IMR-90 (cell line): ENCODE measurements around the gene STON2. TPM values are rescaled to one million over a fixed set of nuclear protein-coding genes. Genes with fewer than 3 reads are reported as not detected.

Experiments used
- ATAC-seq: fragments of 200-7000 bp; cut with Tn5 transposase; 2 replicates; pipeline ENCODE4 v1.9.1; 2020; ENCODE audit warnings: low read depth, mild to moderate bottlenecking, moderate library complexity
- BruUV-seq: library from RNA; stranded (reverse); fragments of 400-500 nt; replicated peaks from 2 replicates; lab custom pipeline; 2021; lab: Mats Ljungman, UMichigan
- CTCF ChIA-PET: fragments of 300-600 bp; formaldehyde crosslinking; extraction: SDS; loops from one replicate; lab custom pipeline; 2021; ENCODE audit warnings: antibody characterized with exemption; lab: Yijun Ruan, JAX
- POLR2A ChIA-PET: fragments of 300-600 bp; sonication (Branson Sonifier 250); formaldehyde crosslinking; loops from one replicate; lab custom pipeline; 2022; ENCODE audit warnings: antibody characterized with exemption; ENCODE audit not compliant: unreplicated experiment; lab: Charles Lee
- DNase-seq: peaks from one replicate; pipeline ENCODE4 v3.0.0; 2013
- H2AFZ ChIP-seq: replicated peaks from 2 replicates; pipeline ENCODE3; 2013; ENCODE audit warnings: low read length, mild to moderate bottlenecking; ENCODE audit not compliant: poor library complexity
- H2AK5ac ChIP-seq: 2 replicates; pipeline ENCODE4 v1.6.1; 2013; ENCODE audit warnings: low read depth, low read length, inconsistent platforms
- H2AK9ac ChIP-seq: replicated peaks from 2 replicates; pipeline ENCODE3; 2013; ENCODE audit warnings: mild to moderate bottlenecking, low read depth, low read length, moderate library complexity; ENCODE audit not compliant: poor library complexity
- H2BK120ac ChIP-seq: 2 replicates; pipeline ENCODE4 v1.6.1; 2013; ENCODE audit warnings: low read depth, low read length, inconsistent platforms
- H2BK15ac ChIP-seq: 3 replicates; pipeline ENCODE4 v1.6.1; 2013; ENCODE audit warnings: low read depth, low read length, inconsistent platforms
- H2BK20ac ChIP-seq: 2 replicates; pipeline ENCODE4 v1.6.1; 2013; ENCODE audit warnings: low read depth, mild to moderate bottlenecking, inconsistent platforms, low read length, moderate library complexity
- H2BK5ac ChIP-seq: 2 replicates; pipeline ENCODE4 v1.6.1; 2013; ENCODE audit warnings: mild to moderate bottlenecking, low read depth, low read length, inconsistent platforms; ENCODE audit not compliant: poor library complexity, severe bottlenecking
- H3K14ac ChIP-seq: replicated peaks from 2 replicates; pipeline ENCODE4 v1.6.1; 2013; ENCODE audit warnings: low read depth, low read length, inconsistent platforms
- H3K18ac ChIP-seq: 2 replicates; pipeline ENCODE4 v1.6.1; 2013; ENCODE audit warnings: low read depth, low read length, control low read depth
- H3K23ac ChIP-seq: 2 replicates; pipeline ENCODE4 v1.6.1; 2013; ENCODE audit warnings: low read depth, low read length, inconsistent platforms
- H3K27ac ChIP-seq: 2 replicates; pipeline ENCODE4 v1.5.1; 2013; ENCODE audit warnings: mild to moderate bottlenecking, control low read depth, low read length; ENCODE audit not compliant: insufficient read depth
- H3K27me3 ChIP-seq: 2 replicates; pipeline ENCODE4 v1.6.1; 2013; ENCODE audit warnings: low read length; ENCODE audit not compliant: control insufficient read depth, insufficient read depth
- H3K36me3 ChIP-seq: 2 replicates; pipeline ENCODE4 v1.6.1; 2013; ENCODE audit warnings: low read length, mixed read lengths; ENCODE audit not compliant: control insufficient read depth, insufficient read depth
- H3K4ac ChIP-seq: 2 replicates; pipeline ENCODE4 v1.6.1; 2013; ENCODE audit warnings: low read depth, low read length, inconsistent platforms
- H3K4me1 ChIP-seq: 2 replicates; pipeline ENCODE4 v1.6.1; 2013; ENCODE audit warnings: low read length, mixed read lengths; ENCODE audit not compliant: control insufficient read depth, insufficient read depth
- H3K4me2 ChIP-seq: 2 replicates; pipeline ENCODE4 v1.6.1; 2013; ENCODE audit warnings: low read depth, mild to moderate bottlenecking, control low read depth, low read length, moderate library complexity
- H3K4me3 ChIP-seq: 2 replicates; pipeline ENCODE4 v1.5.1; 2013; ENCODE audit warnings: low read depth, mild to moderate bottlenecking, control low read depth, low read length, moderate library complexity; ENCODE audit not compliant: insufficient read depth
- H3K56ac ChIP-seq: 2 replicates; pipeline ENCODE4 v1.6.1; 2013; ENCODE audit warnings: low read length, inconsistent platforms; ENCODE audit not compliant: insufficient read depth; ENCODE audit errors: extremely low read depth
- H3K79me1 ChIP-seq, 2 experiments: 2 replicates each; pipeline ENCODE4 v1.6.1; 2013; ENCODE audit warnings: low read length in 2 of 2, inconsistent platforms in 1 of 2, low read depth in 1 of 2
- H3K9ac ChIP-seq: 2 replicates; pipeline ENCODE4 v1.6.1; 2013; ENCODE audit warnings: low read depth, low read length, control low read depth
- H3K9me1 ChIP-seq: 2 replicates; pipeline ENCODE4 v1.6.1; 2013; ENCODE audit warnings: low read length, inconsistent platforms; ENCODE audit not compliant: insufficient read depth
- H3K9me3 ChIP-seq: 2 replicates; pipeline ENCODE4 v1.6.1; 2013; ENCODE audit warnings: low read length; ENCODE audit not compliant: control insufficient read depth, insufficient read depth
- H4K20me1 ChIP-seq: 2 replicates; pipeline ENCODE4 v1.6.1; 2013; ENCODE audit warnings: low read length, inconsistent platforms; ENCODE audit not compliant: insufficient read depth
- H4K5ac ChIP-seq: 2 replicates; pipeline ENCODE4 v1.6.1; 2013; ENCODE audit warnings: mild to moderate bottlenecking, low read depth, low read length, control low read depth
- H4K8ac ChIP-seq, 2 experiments: 2 replicates each; pipeline ENCODE4 v1.6.1; 2013; ENCODE audit warnings: low read depth in 2 of 2, low read length in 2 of 2, control low read depth in 1 of 2, inconsistent platforms in 1 of 2
- H4K91ac ChIP-seq: 2 replicates; pipeline ENCODE4 v1.6.1; 2013; ENCODE audit warnings: low read depth, low read length, inconsistent platforms; ENCODE audit not compliant: insufficient read depth
- BHLHE40 ChIP-seq: fragments of 150-350 bp; IDR thresholded peaks from 2 replicates; pipeline ENCODE4 v1.6.1; 2016; ENCODE audit warnings: mild to moderate bottlenecking, low read depth, low read length
- CEBPB ChIP-seq: IDR thresholded peaks from 2 replicates; pipeline ENCODE4 v1.6.1; 2012; ENCODE audit warnings: low read depth, low read length, improper control_type of control experiment
- CHD1 ChIP-seq: IDR thresholded peaks from 2 replicates; pipeline ENCODE4 v1.6.1; 2012; ENCODE audit warnings: low read depth, low read length, improper control_type of control experiment
- FOS ChIP-seq: fragments of 150-350 bp; IDR thresholded peaks from 2 replicates; pipeline ENCODE4 v1.6.1; 2016; ENCODE audit warnings: low read depth, low read length
- MAFK ChIP-seq: IDR thresholded peaks from 2 replicates; pipeline ENCODE4 v1.6.1; 2012; ENCODE audit warnings: low read depth, low read length, improper control_type of control experiment
- MAZ ChIP-seq: IDR thresholded peaks from 2 replicates; pipeline ENCODE4 v1.6.1; 2012; ENCODE audit warnings: low read depth, mild to moderate bottlenecking, low read length, improper control_type of control experiment, moderate library complexity, borderline replicate concordance
- MXI1 ChIP-seq: IDR thresholded peaks from 2 replicates; pipeline ENCODE4 v1.6.1; 2012; ENCODE audit warnings: low read depth, mild to moderate bottlenecking, low read length, moderate library complexity, borderline replicate concordance
- NFE2L2 ChIP-seq: fragments of 150-350 bp; IDR thresholded peaks from 2 replicates; pipeline ENCODE4 v1.6.1; 2016; ENCODE audit warnings: low read depth, mild to moderate bottlenecking, low read length
- RAD21 ChIP-seq: IDR thresholded peaks from 2 replicates; pipeline ENCODE4 v1.6.1; 2012; ENCODE audit warnings: low read length, improper control_type of control experiment
- SMC3 ChIP-seq: fragments of 150-350 bp; IDR thresholded peaks from 2 replicates; pipeline ENCODE4 v1.6.1; 2016; ENCODE audit warnings: low read depth, mild to moderate bottlenecking, antibody characterized with exemption, low read length, moderate library complexity
- WGBS, 2 experiments: methylation state at CpG; one replicate each; pipeline versions ENCODE4 v1.1.5 to v1.1.7; 2013; ENCODE audit warnings: missing lambda C conversion rate in 2 of 2; ENCODE audit not compliant: insufficient read length in 1 of 2; ENCODE audit errors: extremely low coverage in 2 of 2; 5-methylcytosine and 5-hydroxymethylcytosine counted together
- dilution Hi-C: fragments of 300-500 bp; cut with HindIII; formaldehyde crosslinking; loops from one replicate; pipeline ENCODE4 v1.14.3; 2018; ENCODE audit warnings: low sequenced_read_pairs; ENCODE audit not compliant: unreplicated experiment
- in situ Hi-C: fragments of 300-500 bp; cut with MboI; formaldehyde crosslinking; loops from 3 replicates; pipeline ENCODE4 v1.14.3; 2019; ENCODE audit warnings: low sequenced_read_pairs, inconsistent platforms, mixed read lengths
- intact Hi-C: fragments of 100-400 bp; cut with micrococcal nuclease; formaldehyde crosslinking; loops from 2 replicates; pipeline ENCODE4 v1.10.0; 2022
- polyA plus RNA-seq, 3 experiments: library from polyadenylated mRNA; depleted of rRNA; stranded (reverse); fragments of >200 nt; gene quantifications; 2 replicates each; pipeline ENCODE4 v1.2.3, GENCODE V29; 2012; ENCODE audit warnings: low replicate concordance in 1 of 3
- total RNA-seq: library from RNA; depleted of rRNA; stranded (reverse); fragments of >200 nt; gene quantifications from 2 replicates; pipeline ENCODE4 v1.2.3, GENCODE V29; 2012
- TF ChIP-seq, protein P1 (sequence below): fragments of 150-350 bp; IDR thresholded peaks from 2 replicates; pipeline ENCODE4 v1.6.1; 2016; ENCODE audit warnings: low read depth, mild to moderate bottlenecking, low read length, moderate library complexity, borderline replicate concordance
- TF ChIP-seq, protein P2 (sequence below): fragments of 150-350 bp; IDR thresholded peaks from 2 replicates; pipeline ENCODE4 v1.6.1; 2017; ENCODE audit warnings: mild to moderate bottlenecking, antibody characterized with exemption, low read length, low read depth
- TF ChIP-seq, protein P3 (sequence below): conservative IDR thresholded peaks from 2 replicates; pipeline ENCODE4 v1.5.1; 2012; ENCODE audit warnings: mild to moderate bottlenecking, low read depth, low read length, improper control_type of control experiment

The STON2 gene
- total and polyA plus RNA-seq, 2 of the 4 experiments (the other 2 are of a cell fraction) = not detected

DNA sequence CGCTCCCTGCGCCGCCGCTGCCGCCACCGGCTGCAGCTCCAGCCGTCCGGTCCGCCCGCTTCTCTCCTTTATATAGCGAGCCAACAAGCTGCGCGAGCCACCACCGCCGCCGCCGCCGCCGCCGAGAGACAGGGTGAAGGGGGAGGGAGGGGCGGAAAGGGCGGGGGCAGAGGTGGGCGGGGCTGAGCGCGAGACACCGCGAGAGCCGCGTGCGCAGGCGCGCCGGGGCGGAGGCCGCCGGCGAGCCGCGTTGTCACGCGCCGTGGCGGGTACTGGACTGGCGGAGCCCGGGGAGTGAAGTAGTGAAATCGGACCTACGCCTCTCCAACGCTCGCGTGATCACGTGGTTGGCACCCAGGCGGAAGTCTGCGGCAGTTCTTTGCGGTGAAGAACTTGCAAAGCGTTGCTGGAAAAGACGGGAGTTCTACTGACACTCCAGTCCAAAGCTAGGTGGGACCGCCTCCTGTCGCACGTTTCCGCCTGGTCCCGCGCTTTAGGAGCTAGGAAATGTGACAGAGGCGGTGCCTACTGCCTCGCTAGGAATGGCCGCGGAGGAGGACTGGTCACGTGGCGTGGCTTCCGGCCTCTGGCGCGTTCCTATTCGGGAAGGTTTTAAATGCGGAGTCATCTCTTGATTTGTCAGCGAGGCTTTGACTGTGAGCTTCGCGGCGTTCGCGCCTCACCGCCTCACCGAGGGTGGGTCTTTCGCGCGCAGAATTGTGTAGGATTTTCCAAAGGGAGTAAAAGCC lies 179.1 kb downstream of the STON2 start, which contains the start of gene GTF2A1:
TSS of gene GTF2A1 (minus strand) at position 130 of the 749 bp plus-strand sequence. CDS start 441 bp downstream, outside the sequence.
- intact Hi-C loops = loop anchor here (1.0 kb wide), 1 partner anchor 243 kb away; no protein-coding TSS in a partner anchor
- WGBS, 2 experiments = 0% methylated on average over 19 of the region's 84 CpGs; no CpG with 5 or more reads in 1 of the 2 experiments
- H3K27me3 ChIP-seq = no peaks in the 10 kb centered on the region
- ATAC-seq (peak; percentile 88), DNase-seq (peak; percentile 96)
- peak within 1 kb of the TSS; percentile 98 for H2BK120ac ChIP-seq
- H2AFZ ChIP-seq = peak within 1 kb of the TSS; percentile 98
- H2BK5ac ChIP-seq = peak within 1 kb of the TSS; percentile 99
- peak within 1 kb of the TSS; percentile 98 for H3K18ac ChIP-seq
- BruUV-seq = no TSS peak
- in situ Hi-C loops = no loop called here
- H3K36me3 ChIP-seq = 0 out of 2 replicates have a peak, but pooled peaks cover 1% of the 10 kb centered on the region
- H2AK9ac ChIP-seq = peak within 1 kb of the TSS; percentile 98
- peak within 1 kb of the TSS; percentile 100 for H3K23ac ChIP-seq
- peak within 1 kb of the TSS; percentile 99 for H3K14ac ChIP-seq
- ChIA-PET CTCF (interaction anchor here (0.7 kb wide), 2 partner anchors 17 to 259 kb away, joined by 4 to 6 read pairs; no protein-coding TSS in a partner anchor), POLR2A (interaction anchor here (0.6 to 1.0 kb wide), 3 partner anchors 14 to 291 kb away, joined by 3 to 12 read pairs (median 8); no protein-coding TSS in a partner anchor)
- H3K9ac ChIP-seq = peak within 1 kb of the TSS; percentile 100
- H3K9me1 ChIP-seq = no peaks in the 10 kb centered on the region; the same call in 1 of the 2 replicates
- H3K79me1 ChIP-seq = peaks cover 2 to 7% of the 10 kb centered on the region in 2 experiments; a peak in 2 of 4 replicates
- H4K5ac ChIP-seq = peak within 1 kb of the TSS; percentile 98
- peak within 1 kb of the TSS; percentile 99 for H4K91ac ChIP-seq
- peak within 1 kb of the TSS; percentile 76 for H3K4me3 ChIP-seq
- peak within 1 kb of the TSS; percentile 84 for H2AK5ac ChIP-seq
- H3K4me2 ChIP-seq = peak within 1 kb of the TSS; percentile 84
- peak within 1 kb of the TSS; percentile 99 for H3K56ac ChIP-seq
- no peaks in the 10 kb centered on the region for H3K9me3 ChIP-seq
- H3K27ac ChIP-seq = peak within 1 kb of the TSS; percentile 99
- H3K4me1 ChIP-seq = no peaks in the 10 kb centered on the region; the same call in 1 of the 2 replicates
- peak within 1 kb of the TSS; percentile 98 for H3K4ac ChIP-seq
- H4K8ac ChIP-seq = peak within 1 kb of the TSS; percentile 90 to 100
- H2BK20ac ChIP-seq = peak within 1 kb of the TSS; percentile 92; the same call in 1 of the 2 replicates
- H2BK15ac ChIP-seq = peak within 1 kb of the TSS; percentile 100; the same call in 2 of the 3 replicates
- dilution Hi-C loops = no loop called here
- no peaks in the 10 kb centered on the region for H4K20me1 ChIP-seq
- TF ChIP-seq, protein P1, sequence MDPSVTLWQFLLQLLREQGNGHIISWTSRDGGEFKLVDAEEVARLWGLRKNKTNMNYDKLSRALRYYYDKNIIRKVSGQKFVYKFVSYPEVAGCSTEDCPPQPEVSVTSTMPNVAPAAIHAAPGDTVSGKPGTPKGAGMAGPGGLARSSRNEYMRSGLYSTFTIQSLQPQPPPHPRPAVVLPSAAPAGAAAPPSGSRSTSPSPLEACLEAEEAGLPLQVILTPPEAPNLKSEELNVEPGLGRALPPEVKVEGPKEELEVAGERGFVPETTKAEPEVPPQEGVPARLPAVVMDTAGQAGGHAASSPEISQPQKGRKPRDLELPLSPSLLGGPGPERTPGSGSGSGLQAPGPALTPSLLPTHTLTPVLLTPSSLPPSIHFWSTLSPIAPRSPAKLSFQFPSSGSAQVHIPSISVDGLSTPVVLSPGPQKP = no peak
- peak; percentile 41 for TF ChIP-seq FOS
- TF ChIP-seq NFE2L2 = peak; percentile 90
- TF ChIP-seq MXI1 = no peak
- TF ChIP-seq, protein P2, sequence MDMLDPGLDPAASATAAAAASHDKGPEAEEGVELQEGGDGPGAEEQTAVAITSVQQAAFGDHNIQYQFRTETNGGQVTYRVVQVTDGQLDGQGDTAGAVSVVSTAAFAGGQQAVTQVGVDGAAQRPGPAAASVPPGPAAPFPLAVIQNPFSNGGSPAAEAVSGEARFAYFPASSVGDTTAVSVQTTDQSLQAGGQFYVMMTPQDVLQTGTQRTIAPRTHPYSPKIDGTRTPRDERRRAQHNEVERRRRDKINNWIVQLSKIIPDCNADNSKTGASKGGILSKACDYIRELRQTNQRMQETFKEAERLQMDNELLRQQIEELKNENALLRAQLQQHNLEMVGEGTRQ = peak; percentile 95
- no peak for TF ChIP-seq RAD21
- peak; percentile 86; the same call in 1 of the 2 replicates for TF ChIP-seq MAZ
- no peak for TF ChIP-seq CEBPB
- TF ChIP-seq SMC3 = no peak
- TF ChIP-seq, protein P3, sequence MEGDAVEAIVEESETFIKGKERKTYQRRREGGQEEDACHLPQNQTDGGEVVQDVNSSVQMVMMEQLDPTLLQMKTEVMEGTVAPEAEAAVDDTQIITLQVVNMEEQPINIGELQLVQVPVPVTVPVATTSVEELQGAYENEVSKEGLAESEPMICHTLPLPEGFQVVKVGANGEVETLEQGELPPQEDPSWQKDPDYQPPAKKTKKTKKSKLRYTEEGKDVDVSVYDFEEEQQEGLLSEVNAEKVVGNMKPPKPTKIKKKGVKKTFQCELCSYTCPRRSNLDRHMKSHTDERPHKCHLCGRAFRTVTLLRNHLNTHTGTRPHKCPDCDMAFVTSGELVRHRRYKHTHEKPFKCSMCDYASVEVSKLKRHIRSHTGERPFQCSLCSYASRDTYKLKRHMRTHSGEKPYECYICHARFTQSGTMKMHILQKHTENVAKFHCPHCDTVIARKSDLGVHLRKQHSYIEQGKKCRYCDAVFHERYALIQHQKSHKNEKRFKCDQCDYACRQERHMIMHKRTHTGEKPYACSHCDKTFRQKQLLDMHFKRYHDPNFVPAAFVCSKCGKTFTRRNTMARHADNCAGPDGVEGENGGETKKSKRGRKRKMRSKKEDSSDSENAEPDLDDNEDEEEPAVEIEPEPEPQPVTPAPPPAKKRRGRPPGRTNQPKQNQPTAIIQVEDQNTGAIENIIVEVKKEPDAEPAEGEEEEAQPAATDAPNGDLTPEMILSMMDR = no peak
- TF ChIP-seq BHLHE40 = peak; percentile 73
- peak; percentile 40; the same call in 1 of the 2 replicates for TF ChIP-seq MAFK
- no peak for TF ChIP-seq CHD1
